H7 (cell line): Measurements from ENCODE around the gene PRKG1. TPM values are rescaled to one million over a fixed set of nuclear protein-coding genes. Genes with fewer than 3 reads are reported as not detected.
"Not testable (repeated sequence)": the region's sequence is repeated elsewhere in the genome, so short reads cannot be mapped to it uniquely, and the experiment has no call there.

ENCODE experiments used
- DNase-seq: peaks from one replicate; pipeline ENCODE4 v3.0.0; 2012
- H3K27me3 ChIP-seq: 2 replicates; pipeline ENCODE4 v1.6.0; 2011; ENCODE audit warnings: mild to moderate bottlenecking, low read length; ENCODE audit not compliant: control insufficient read depth, insufficient read depth
- H3K36me3 ChIP-seq: replicated peaks from 2 replicates; pipeline ENCODE4 v1.5.1; 2011; ENCODE audit warnings: low read length; ENCODE audit not compliant: control insufficient read depth, insufficient read depth
- H3K4me3 ChIP-seq: 2 replicates; pipeline ENCODE4 v1.5.1; 2011; ENCODE audit warnings: low read depth, mild to moderate bottlenecking, control low read depth, low read length, moderate library complexity; ENCODE audit not compliant: insufficient read depth
- total RNA-seq: library from RNA; depleted of rRNA; stranded (reverse); fragments of >200 nt; shearing (Covaris generic); gene quantifications from 2 replicates; pipeline ENCODE4 v1.2.3, GENCODE V29; 2014

The PRKG1 gene
- total RNA-seq, 1 experiment from 2014 or later = 7.3 TPM

DNA sequence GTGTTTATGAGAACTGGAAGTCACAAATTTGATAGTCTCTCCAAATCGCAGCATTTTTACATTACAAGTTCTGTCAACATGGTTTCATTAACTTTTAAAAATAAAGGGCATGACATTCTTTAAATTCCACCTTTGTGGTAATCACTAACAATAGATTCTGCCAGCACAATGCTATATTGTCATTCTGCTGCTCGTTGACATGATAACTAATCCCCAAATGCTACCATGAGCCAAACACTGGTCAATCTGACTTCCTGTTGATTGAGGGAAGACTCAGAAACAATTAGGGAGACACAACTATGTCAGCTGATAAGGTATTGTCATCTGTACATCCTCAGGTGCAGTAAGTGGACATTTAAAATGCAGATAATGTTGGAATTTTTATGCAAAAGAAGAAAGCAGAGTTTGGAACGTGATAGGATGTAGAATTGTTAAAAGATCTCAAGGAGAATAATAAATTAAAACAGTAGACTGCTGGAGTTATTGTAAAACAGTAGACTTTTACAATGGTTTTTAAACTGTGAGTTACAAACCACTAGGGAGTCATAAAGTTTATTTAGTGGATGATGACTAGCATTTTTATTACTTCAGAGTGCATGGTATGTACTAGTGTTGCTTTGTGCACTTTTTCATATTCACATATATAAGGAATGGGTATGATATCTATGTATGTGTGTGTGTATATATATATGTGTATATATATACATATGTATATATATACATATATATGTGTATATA is 1113.4 kb downstream of the PRKG1 start:
- Histone ChIP-seq H3K36me3 (no peaks in the 10 kb centered on the region), H3K4me3 (no peak overlapping the region), H3K27me3 (no peaks in the 10 kb centered on the region)
- no peak for DNase-seq

DNA sequence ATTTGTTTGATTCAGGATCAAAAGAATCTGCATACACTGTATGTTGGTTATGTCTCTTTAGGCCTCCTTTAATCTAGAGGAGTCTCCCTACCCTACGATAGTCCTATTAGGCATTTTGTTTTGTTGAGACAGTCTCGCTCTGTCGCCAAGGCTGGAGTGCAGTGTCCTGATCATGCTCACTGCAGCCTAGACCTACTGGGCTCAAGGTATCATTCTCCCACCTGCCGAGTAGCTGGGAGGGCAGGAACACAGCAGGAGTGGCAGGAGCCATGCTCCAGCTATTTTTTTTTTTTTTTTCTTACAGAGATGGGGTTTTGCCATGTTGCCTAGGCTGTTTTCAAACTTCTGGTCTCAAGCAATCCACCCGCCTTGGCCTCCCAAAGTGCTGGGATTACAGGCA is 1116.8 kb downstream of the PRKG1 start:
- Histone ChIP-seq H3K4me3 (no peak overlapping the region), H3K27me3 (no peaks in the 10 kb centered on the region), H3K36me3 (no peaks in the 10 kb centered on the region)
- no peak for DNase-seq

- Histone ChIP-seq H3K4me3 (no peak overlapping the region), H3K36me3 (no peaks in the 10 kb centered on the region), H3K27me3 (no peaks in the 10 kb centered on the region)
- no peak for DNase-seq
Observed at GRCh38 chr10:52194191-52194590, 1119.9 kb downstream of the PRKG1 start.

- Histone ChIP-seq H3K4me3 (no peak overlapping the region), H3K27me3 (no peaks in the 10 kb centered on the region), H3K36me3 (no peaks in the 10 kb centered on the region)
- no peak for DNase-seq
Observed at GRCh38 chr10:52194716-52195115, 1120.4 kb downstream of the PRKG1 start.

GRCh38 chr10:52197098-52197497 is 1122.8 kb downstream of the PRKG1 start:
- no peaks in the 10 kb centered on the region for H3K27me3 ChIP-seq
- no peak for DNase-seq
- no peaks in the 10 kb centered on the region for H3K36me3 ChIP-seq
- no peak overlapping the region for H3K4me3 ChIP-seq

DNA sequence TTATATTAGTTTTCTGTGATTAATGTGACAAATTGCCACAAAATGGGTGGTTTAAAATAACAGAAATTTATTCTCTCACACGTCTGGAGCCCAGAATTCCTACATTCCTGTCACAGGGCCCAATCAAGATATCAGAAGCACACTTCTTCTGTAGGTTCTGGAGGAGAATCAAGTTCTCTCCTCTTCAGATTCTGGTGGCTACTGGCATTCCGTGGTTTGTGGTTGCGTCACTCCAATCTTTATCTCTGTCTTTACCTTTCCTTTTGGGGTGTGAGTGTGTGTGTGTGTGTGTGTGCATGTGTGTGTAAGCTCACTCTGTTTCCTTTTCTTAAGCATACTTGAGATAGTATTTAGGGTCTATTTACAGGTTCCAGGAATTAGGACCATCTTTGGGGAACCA is 1124.3 kb downstream of the PRKG1 start:
- DNase-seq = no peak
- Histone ChIP-seq H3K36me3 (no peaks in the 10 kb centered on the region), H3K4me3 (no peak overlapping the region), H3K27me3 (no peaks in the 10 kb centered on the region)

DNA sequence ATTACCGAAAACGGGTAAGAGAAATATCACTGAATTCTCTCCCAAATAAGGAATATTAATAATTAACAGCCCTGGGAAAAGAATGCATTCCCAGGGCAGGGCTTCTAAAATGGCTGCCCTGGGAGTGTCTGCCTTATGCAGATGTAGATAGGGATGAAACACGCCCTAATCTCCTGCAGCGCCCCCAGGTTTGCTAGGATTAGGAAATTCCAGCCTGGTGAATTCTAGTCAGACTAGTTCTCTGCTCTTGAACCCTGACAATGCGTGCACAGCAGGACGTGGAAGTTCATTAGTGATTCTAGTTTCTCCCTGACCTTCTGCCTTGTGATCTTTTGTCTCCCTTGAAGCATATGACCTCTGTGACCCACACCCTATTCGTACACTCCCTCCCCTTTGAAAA is 1130.6 kb downstream of the PRKG1 start:
- not testable (repeated sequence) for H3K4me3 ChIP-seq, DNase-seq, H3K27me3 ChIP-seq, H3K36me3 ChIP-seq

DNA sequence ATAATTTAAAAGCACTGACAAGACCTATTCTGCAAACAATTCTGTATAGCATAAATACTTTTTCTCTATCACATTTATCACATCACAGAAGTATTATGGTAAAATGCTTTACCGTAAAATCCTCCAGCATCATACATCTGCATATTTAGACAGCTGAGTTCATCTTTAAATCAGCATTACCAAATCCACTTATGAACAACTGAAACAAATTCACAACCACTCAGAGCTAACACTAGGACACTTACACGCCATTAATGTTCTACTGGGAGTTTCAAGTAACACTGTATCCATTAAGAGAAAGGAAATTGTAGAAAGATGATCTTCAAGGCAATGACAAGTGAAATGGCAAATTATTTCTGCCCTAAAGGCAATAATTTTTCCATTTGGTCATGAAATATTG is 1134.1 kb downstream of the PRKG1 start:
- H3K27me3 ChIP-seq = no peaks in the 10 kb centered on the region
- H3K36me3 ChIP-seq = no peaks in the 10 kb centered on the region
- DNase-seq = no peak
- no peak overlapping the region for H3K4me3 ChIP-seq

DNA sequence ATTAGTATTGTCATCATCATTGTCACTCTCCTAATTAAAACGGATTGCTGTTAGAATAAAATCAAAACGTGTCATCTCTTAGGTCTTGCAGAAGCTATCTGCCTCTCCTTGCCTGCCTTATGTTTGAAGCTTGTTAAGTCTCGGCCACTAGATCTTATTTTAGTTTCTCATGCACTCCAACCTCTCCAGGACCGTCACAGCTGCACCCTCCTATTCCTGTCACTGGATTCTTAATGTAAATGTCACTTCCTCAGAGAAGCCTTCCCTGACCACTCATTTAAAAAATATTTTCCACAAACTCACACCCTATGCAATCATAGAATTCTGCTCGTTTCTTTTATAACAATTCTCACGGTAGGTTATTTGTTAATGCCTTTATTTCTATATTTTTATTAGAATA is 1135.9 kb downstream of the PRKG1 start:
- no peak for DNase-seq
- Histone ChIP-seq H3K27me3 (no peaks in the 10 kb centered on the region), H3K4me3 (no peak overlapping the region), H3K36me3 (no peaks in the 10 kb centered on the region)

GRCh38 chr10:52212062-52212461 is 1137.8 kb downstream of the PRKG1 start:
- Histone ChIP-seq H3K4me3 (no peak overlapping the region), H3K36me3 (no peaks in the 10 kb centered on the region), H3K27me3 (no peaks in the 10 kb centered on the region)
- no peak for DNase-seq

DNA sequence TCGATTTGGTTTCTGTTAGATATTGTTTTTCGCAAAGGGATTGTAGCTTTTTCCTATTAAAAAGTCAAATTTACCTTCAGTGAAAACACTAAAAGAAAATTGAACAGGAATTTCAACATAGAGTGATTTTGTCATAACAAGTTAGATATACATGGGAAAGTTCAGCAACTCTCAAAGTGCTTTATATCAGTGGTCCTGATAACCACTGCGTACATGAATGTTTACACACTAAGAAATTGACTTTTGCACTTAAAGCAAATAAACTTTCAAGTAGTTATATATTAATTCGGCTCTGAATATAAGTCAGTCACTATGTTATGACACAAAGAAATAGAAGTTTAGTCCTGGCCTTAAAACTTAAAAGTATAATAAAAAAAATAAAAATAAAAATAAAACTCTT is 1138.5 kb downstream of the PRKG1 start:
- no peak overlapping the region for H3K4me3 ChIP-seq
- no peaks in the 10 kb centered on the region for H3K36me3 ChIP-seq
- H3K27me3 ChIP-seq = no peaks in the 10 kb centered on the region
- DNase-seq = no peak

DNA sequence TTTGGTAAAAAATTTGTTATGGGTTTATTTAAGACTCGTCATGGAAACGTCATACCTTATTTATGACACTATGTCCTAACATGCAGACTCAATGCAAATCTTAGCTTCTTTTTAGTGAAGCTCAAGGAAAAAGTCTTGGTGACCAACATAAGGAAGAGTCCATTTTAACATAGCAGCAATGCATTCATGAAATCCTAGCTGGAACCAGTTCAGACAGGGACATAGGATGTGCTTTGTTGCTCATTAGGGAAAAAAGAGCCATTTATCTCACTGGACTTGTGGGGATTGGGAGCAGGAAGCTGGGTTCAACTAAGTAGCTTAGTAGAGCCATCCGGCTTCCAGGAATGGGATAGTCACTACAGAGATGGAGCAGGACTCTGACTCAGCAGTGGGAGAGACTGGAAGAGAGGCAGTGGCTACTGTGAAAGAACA is 1139.0 kb downstream of the PRKG1 start:
- H3K27me3 ChIP-seq = no peaks in the 10 kb centered on the region
- DNase-seq = peak; percentile 8
- no peak overlapping the region for H3K4me3 ChIP-seq
- H3K36me3 ChIP-seq = no peaks in the 10 kb centered on the region

- DNase-seq = peak; percentile 2
- Histone ChIP-seq H3K36me3 (no peaks in the 10 kb centered on the region), H3K4me3 (no peak overlapping the region)
Observed at GRCh38 chr10:52215745-52216361, 1141.6 kb downstream of the PRKG1 start.

DNA sequence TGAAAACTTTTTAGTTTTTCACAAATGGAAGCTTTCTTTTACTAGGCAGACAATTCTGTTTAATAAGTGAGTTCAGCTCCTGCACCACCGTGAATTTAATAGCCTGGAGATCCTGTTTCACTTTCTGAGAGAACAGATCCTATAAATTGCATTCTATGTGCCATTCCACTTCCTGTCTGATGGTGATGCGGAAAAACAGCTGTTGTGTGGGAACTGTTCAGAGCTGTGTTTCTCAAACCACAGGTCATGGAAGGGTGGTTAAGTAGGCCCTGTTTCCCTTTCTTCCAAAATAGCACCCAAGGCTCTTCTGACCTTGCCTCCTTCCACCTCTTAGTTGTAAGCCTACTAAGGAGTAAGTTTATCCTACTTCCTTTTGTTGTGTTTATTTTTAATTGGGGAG is 1142.6 kb downstream of the PRKG1 start:
- DNase-seq = no peak
- Histone ChIP-seq H3K4me3 (no peak overlapping the region), H3K36me3 (no peaks in the 10 kb centered on the region), H3K27me3 (no peaks in the 10 kb centered on the region)

More at GRCh38 chr10:52215745-52216361, 1141.6 kb downstream of the PRKG1 start:
- no peaks in the 10 kb centered on the region for H3K27me3 ChIP-seq

DNA sequence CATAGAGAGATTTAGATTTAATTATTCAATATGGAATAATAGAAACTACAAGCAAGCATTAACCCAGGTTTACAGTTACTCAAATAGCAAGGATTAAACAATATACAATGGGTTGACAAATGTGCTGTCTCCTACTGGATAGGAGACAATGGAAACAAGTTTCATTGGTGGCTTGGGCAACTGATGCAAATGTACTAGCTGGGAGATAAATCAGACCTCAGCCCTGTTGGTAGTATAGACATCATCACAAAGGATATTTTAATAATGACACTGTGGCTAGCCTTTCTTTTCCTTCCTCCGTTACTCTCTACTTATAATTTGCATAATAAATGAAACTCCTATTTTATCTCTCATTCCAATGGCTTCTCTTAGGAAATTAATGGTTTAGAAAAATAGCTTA is 1143.2 kb downstream of the PRKG1 start:
- Histone ChIP-seq H3K27me3 (no peaks in the 10 kb centered on the region), H3K36me3 (no peaks in the 10 kb centered on the region), H3K4me3 (no peak overlapping the region)
- DNase-seq = no peak
